ENCODE data around the gene OR1L6.

OR1L6 gene

GRCh38 chr9:122789256-122790046 lies 47.3 kb downstream of the OR1L6 start:
- Histone ChIP-seq H3K27ac (ENCODE audit: low read depth, low read length) (no peak overlapping the region), H3K79me2 (ENCODE audit: control insufficient read depth, low read length) (no peaks in the 10 kb centered on the region), H3K9me3 (ENCODE audit: control insufficient read depth, insufficient read depth, low read length) (no peaks in the 10 kb centered on the region), H3K36me3 (ENCODE audit: control insufficient read depth, low read length) (no peaks in the 10 kb centered on the region), H3K4me2 (ENCODE audit: low read length) (no peak overlapping the region), H3K9me2 (replicated peaks; ENCODE audit: control insufficient read depth, low read length) (no peaks in the 10 kb centered on the region), H3F3A (ENCODE audit: control insufficient read depth, insufficient read depth) (no peaks in the 10 kb centered on the region), H3K4me1 (ENCODE audit: control insufficient read depth, low read length) (no peaks in the 10 kb centered on the region), H3K27me3 (ENCODE audit: control insufficient read depth, low read length) (no peaks in the 10 kb centered on the region), H4K20me1 (ENCODE audit: control insufficient read depth, insufficient read depth, low read depth, low read length) (no peaks in the 10 kb centered on the region), H3K4me3 (ENCODE audit: low read length) (no peak overlapping the region)
- TF ChIP-seq EZH2phosphoT487 (IDR thresholded peaks at IDR 0.05; ENCODE audit: borderline replicate concordance, low read length) = no peak

GRCh38 chr9:122791872-122792669 lies 50.0 kb downstream of the OR1L6 start:
- no peaks in the 10 kb centered on the region for H3K36me3 ChIP-seq (ENCODE audit: control insufficient read depth, low read length)
- H3K9me3 ChIP-seq (ENCODE audit: control insufficient read depth, insufficient read depth, low read length) = no peaks in the 10 kb centered on the region
- H3K27me3 ChIP-seq (ENCODE audit: control insufficient read depth, low read length) = no peaks in the 10 kb centered on the region
- H3K4me3 ChIP-seq (ENCODE audit: low read length) = no peak overlapping the region
- H3K27ac ChIP-seq (ENCODE audit: low read depth, low read length) = no peak overlapping the region
- no peak for TF ChIP-seq EZH2phosphoT487 (IDR thresholded peaks at IDR 0.05; ENCODE audit: borderline replicate concordance, low read length)
- TF ChIP-seq CTCF (IDR thresholded peaks at IDR 0.05; ENCODE audit: low read depth, low read length, poor library complexity, severe bottlenecking) = no peak
- no peak overlapping the region for H3K4me2 ChIP-seq (ENCODE audit: low read length)
- H3F3A ChIP-seq (ENCODE audit: control insufficient read depth, insufficient read depth) = no peaks in the 10 kb centered on the region
- no peaks in the 10 kb centered on the region for H4K20me1 ChIP-seq (ENCODE audit: control insufficient read depth, insufficient read depth, low read depth, low read length)
- H3K79me2 ChIP-seq (ENCODE audit: control insufficient read depth, low read length) = no peaks in the 10 kb centered on the region
- H3K4me1 ChIP-seq (ENCODE audit: control insufficient read depth, low read length) = no peaks in the 10 kb centered on the region
- H3K9me2 ChIP-seq (replicated peaks; ENCODE audit: control insufficient read depth, low read length) = no peaks in the 10 kb centered on the region

- Histone ChIP-seq H3K79me2 (ENCODE audit: control insufficient read depth, low read length) (no peaks in the 10 kb centered on the region), H4K20me1 (ENCODE audit: control insufficient read depth, insufficient read depth, low read depth, low read length) (no peaks in the 10 kb centered on the region), H3K9me2 (replicated peaks; ENCODE audit: control insufficient read depth, low read length) (no peaks in the 10 kb centered on the region), H3F3A (ENCODE audit: control insufficient read depth, insufficient read depth) (no peaks in the 10 kb centered on the region), H3K4me3 (ENCODE audit: low read length) (no peak overlapping the region), H3K27me3 (ENCODE audit: control insufficient read depth, low read length) (no peaks in the 10 kb centered on the region), H3K27ac (ENCODE audit: low read depth, low read length) (no peak overlapping the region), H3K9me3 (ENCODE audit: control insufficient read depth, insufficient read depth, low read length) (no peaks in the 10 kb centered on the region), H3K4me2 (ENCODE audit: low read length) (no peak overlapping the region), H3K4me1 (ENCODE audit: control insufficient read depth, low read length) (no peaks in the 10 kb centered on the region), H3K36me3 (ENCODE audit: control insufficient read depth, low read length) (no peaks in the 10 kb centered on the region)
- no peak for TF ChIP-seq EZH2phosphoT487 (IDR thresholded peaks at IDR 0.05; ENCODE audit: borderline replicate concordance, low read length)
- TF ChIP-seq CTCF (IDR thresholded peaks at IDR 0.05; ENCODE audit: low read depth, low read length, poor library complexity, severe bottlenecking) = no peak
Measured at GRCh38 chr9:122797316-122798063, 55.4 kb downstream of the OR1L6 start.

Measured in DOHH2 (cell line).